GM21360 (cell line): ENCODE measurements around the gene DCAF11.
A peak's percentile ranks its signal among the peaks of the same experiment; 100 is the strongest.

Experiments used
- ATAC-seq: cut with Tn5 transposase; IDR thresholded peaks from one replicate; pipeline ENCODE4 v1.9.1; 2021; ENCODE audit warnings: mild to moderate bottlenecking, moderate library complexity; ENCODE audit not compliant: unreplicated experiment

Gene DCAF11

GRCh38 chr14:24114532-24115421 lies at the start of gene DCAF11, which contains the start of gene NRL:
DCAF11 (plus strand) TSS chr14:24114777; CDS start chr14:24115595, 818 bp downstream.
NRL (minus strand) TSS chr14:24114949; CDS start chr14:24082848, 32,101 bp downstream.
- peak; percentile 85 for ATAC-seq

DNA sequence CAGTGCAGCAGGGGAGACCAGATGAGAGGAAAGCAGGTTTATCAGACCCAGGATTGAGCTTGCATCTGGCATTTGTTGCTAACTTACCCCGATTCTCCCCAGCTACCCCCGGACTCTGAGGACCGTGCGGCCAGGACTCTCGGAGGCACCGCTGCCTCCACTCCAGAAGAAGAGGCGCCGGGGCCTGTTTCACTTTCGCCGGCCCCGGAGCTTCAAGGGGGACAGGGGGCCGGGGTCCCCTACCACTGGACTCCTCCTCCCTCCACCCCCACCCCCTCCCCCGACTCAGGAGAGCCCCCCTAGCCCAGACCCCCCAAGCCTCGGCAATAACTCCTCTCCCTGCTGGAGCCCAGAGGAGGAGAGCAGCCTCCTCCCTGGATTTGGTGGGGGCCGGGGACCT lies 49.7 kb upstream of the DCAF11 start:
- no peak for ATAC-seq

- no peak for ATAC-seq
These were observed 49.2 kb upstream of the DCAF11 start for GRCh38 chr14:24065408-24065807.

DNA sequence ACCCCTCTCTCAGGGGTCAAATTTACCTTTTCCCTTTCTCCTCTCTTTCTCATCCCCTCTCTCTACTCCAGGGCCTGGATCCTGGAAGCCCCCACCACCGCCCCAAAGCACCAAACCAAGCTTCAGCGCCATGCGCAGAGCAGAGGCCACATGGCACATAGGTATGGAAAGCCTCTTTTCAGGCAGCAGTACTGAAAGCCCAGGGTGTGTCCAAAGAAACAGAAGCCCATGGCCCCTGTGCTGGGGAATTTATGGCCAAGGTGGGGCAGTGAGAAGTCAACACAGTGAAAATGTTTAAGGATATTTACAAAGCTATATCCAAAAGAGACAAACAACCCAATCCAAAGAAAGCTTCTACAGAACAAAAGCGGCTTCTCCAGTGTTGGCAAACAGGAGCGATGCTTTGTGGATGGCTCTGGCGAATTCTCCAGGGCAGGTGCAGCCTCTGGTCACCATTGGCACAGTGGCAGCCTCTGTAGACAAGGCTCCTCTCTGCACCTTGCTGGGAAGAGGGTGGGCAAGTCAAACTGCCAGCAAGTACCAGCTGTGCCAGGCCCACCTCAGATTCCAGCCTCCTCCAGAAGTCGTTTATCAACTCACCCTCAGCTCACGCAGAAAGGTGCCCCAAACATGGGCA lies 48.0 kb upstream of the DCAF11 start:
- no peak for ATAC-seq

DNA sequence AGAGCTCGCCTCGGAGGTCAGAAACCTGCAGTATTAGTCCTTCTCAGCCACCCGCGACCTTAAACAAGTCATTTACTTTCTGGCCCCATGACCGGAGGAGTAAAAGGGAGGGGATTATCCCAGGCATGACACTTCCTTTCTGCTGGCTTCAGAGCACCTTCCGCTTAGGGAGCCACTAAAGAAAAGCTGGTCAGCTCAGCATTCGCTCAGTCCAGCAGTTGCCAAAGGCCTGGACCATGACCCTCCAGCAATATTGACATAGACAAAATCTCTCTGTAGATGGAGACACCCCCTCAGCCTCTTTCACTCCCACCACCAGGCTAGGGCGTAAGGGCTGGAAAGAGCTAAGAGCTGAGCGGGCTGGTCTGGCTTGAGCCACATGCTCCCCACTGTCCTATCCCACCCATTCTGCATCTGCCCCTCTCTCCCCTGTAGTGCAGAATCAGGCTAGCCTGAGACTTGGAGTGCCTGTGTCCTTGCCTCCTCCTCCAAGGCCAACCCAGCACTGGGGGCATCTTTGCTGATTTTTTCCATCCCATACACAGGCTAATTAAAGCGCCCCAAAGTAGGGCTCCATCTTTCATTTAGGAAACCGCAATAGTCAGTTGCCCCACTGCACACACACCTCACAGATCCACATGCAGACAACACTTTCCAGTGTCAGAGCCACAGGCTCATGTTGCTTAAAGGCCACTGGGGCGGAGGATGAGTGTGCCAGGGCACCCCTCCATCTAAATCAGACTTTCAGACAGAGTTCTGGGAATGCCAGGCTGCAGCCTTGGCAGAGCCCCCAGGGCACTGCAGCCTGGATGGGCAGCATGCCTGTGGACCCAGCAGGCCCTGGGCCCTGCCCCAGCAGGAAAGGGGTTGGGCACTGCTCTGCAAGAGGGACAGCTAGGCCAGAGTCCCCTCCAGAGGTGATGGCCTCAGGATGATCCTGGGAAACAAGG lies 47.2 kb upstream of the DCAF11 start:
- ATAC-seq = no peak

GRCh38 chr14:24068711-24069410 lies 45.7 kb upstream of the DCAF11 start:
- ATAC-seq = no peak

GRCh38 chr14:24069411-24069735 lies 45.2 kb upstream of the DCAF11 start:
- no peak for ATAC-seq

DNA sequence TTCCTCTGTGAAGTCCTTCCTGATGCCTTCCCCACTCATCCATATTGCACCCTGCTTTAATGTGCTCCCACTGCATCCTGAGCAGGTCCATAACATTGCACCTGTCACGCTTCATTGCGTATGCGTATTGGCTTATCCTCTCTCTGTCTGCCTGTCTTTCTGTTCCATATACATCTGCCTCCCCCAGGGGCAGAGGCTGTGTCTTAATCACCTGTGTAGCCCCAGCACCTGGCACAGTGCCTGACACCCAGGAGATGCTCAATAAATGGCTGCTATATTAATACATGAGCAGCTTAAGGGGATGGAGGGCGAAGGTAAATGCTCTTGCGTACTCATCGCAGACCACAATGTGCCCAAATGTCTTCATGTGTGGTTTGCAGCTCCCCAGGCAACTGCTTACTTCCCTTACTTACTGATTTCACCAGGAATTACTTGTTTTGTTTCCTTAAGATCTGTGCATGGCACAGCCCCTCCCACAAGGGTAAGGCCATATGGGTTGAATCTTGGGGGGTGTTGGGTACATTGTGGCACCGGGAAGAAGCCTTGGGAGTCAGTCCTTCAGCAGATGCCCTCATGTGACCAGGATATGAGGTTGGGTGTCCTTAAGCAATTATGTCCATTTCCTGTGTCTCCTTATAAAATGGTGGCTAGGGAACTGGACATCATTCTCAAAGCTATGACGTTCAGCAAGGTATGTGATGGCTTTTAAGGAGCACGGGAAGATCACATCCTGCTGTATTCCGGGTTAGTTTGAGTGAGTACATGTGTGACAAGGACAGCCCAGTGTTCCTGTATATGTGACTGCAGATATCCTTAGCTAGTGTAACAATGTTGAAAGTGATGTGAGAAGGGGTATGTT lies 44.1 kb upstream of the DCAF11 start:
- no peak for ATAC-seq

DNA sequence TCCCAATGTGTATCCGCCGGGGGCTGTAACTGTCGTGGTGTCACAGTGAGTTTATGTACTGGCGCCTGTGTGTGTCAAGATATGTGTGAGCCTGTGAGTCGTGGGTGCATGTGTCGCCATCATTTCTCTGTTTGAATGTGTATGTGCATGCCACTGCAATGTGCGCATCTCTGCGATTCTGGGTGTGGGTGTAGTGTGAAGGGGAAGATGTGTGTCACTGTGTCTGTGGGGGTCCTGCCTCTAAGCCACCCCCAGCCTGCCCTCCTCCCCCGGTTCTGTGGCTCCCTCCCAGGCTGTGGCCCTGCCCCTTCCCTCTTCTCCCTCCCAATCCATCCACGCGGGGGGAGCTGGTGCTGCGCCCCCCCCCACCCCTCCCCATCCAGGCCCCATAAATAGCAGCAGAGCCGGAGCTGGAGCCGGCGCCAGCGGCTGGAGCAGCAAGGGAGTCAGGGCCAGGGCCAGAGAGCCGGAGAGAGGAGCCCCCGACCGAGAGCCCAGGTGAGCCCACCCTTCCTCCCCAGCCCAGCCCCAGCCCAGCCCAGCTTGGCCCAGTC lies 43.4 kb upstream of the DCAF11 start, which contains the start of gene CPNE6:
Gene CPNE6, plus strand, starts transcription at position 419 of the 554 bp plus-strand sequence. CDS start 1,375 bp downstream, outside the sequence.
- no peak for ATAC-seq

- no peak for ATAC-seq
These were observed 42.6 kb upstream of the DCAF11 start for GRCh38 chr14:24071836-24072430.

DNA sequence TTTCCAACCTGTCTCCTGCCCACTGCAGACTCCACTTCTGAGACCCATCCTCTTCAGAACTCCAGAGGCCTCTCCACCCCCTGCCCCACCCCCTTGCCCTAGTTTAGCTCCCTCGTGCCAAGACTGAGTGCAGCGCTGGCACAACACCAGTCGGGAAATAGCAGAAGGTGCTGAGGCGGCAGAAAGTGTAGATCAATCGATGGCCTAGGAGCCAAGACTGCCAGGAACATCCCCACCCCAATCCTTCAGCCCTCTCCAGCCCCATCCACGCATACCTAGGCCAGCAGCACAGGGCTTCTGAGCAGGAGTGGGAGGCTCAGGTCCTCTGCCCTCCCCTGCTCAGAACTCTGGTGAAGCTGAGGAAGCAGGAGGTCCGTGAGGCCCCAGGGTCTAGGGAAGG lies 42.1 kb upstream of the DCAF11 start:
- ATAC-seq = no peak

DNA sequence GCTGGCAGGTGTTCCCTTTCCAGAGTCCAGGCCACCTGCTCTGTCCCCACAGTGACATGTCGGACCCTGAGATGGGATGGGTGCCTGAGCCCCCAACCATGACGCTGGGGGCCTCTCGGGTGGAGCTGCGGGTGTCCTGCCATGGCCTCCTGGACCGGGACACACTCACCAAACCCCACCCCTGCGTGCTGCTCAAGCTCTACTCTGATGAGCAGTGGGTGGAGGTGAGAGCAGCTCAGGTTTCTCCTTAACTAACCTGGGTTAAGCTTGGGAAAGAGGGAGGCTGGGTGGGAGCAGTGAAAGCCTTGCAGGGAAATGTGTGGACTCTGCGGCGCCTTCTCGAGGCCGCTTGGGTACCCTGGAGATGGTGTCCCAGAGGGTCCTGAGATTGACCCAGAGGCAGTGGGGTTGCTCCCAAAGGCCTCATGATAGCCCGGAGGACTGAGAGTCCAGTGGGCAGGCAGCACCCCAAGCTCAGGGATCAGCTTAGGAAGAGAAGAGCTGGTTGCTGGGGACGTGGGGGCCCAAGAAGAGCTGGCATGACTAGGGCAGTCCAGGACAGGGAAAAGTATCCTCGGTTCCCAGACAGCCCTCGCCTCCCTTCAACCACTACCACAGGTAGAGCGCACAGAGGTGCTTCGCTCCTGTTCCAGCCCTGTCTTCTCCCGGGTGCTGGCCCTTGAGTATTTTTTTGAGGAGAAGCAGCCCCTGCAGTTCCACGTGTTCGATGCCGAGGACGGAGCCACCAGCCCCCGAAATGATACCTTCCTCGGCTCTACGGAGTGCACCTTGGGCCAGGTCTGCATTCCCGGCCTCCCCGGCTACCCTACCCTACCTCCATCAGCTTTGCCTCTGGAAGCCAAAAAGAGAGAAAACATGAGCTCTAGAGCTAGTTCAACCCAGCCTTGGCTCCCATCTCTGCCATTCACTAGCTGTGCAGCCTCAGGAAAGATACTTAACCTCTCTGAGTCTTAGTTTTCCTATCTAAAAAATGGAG lies 41.4 kb upstream of the DCAF11 start:
- no peak for ATAC-seq

GRCh38 chr14:24074625-24075484 lies 39.7 kb upstream of the DCAF11 start:
- ATAC-seq = no peak

GRCh38 chr14:24075485-24076301 lies 38.9 kb upstream of the DCAF11 start:
- ATAC-seq = no peak

- ATAC-seq = no peak
These were observed 38.3 kb upstream of the DCAF11 start for GRCh38 chr14:24076302-24076601.

DNA sequence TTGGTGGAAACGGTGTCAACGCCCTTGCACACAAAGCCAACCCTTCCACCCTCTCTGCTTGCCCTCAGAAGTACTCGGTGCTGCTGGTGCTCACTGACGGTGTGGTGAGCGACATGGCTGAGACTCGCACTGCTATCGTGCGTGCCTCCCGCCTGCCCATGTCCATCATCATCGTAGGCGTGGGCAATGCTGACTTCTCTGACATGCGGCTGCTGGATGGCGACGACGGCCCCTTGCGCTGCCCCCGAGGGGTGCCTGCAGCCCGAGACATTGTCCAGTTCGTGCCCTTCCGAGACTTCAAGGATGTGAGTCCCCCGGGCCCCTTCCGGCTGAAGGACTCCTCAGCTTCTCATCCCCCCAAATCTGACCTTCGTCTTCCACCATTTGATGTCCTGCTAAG lies 37.5 kb upstream of the DCAF11 start:
- ATAC-seq = no peak
